ENCODE data around the gene ZFAND2A.
"Not testable (repeated sequence)": the region's sequence is repeated elsewhere in the genome, so short reads cannot be mapped to it uniquely, and the experiment has no call there.

The ZFAND2A gene

GRCh38 chr7:1174881-1175596 is 15.0 kb upstream of the ZFAND2A start:
- FAIRE-seq: no peak

- FAIRE-seq: no peak
Observed at GRCh38 chr7:1174002-1174401, 14.0 kb upstream of the ZFAND2A start.

DNA sequence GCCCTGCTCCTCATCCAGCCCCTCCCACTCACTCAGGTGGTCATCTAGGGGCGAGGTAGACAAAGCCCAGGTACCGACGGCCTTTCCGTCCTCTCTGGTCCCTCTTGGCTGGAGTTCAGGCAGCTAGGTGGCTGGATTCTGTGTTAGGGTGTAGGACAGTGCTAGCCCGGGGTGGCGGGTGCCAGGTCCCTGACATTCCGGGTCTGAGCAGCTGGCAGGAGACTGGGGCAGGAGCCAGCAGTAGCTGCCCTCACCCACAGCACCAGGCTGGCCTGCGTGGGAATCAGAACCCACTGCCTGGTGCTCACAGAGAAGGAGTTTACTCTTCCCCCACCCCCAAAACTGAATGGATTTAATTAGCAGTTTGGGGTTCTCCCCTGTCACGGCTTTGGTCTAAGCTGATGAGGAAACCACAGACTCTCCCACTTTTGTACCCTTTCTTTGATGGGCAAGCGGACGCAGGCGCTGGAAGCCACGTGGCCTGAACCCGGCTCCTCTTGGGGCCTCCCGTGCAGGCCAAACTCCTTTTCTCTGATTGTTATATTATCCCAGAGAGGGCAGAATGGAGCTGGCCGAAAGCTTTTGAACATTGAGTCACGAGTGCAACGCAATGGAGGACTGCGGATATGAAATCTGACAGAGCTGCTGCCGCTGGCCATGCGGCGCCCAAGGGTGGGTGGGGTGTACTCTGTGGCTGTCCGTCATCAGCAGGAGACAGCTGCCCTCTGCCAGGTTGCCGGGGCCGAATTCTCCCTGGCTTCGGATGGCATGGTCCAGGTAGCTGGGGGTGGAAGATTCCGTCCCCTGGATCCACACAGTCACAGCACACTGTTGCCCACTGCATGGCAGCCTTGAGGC is 12.9 kb upstream of the ZFAND2A start:
- no peak for FAIRE-seq

- not testable (repeated sequence) for FAIRE-seq
Observed at GRCh38 chr7:1171516-1171915, 11.5 kb upstream of the ZFAND2A start.

DNA sequence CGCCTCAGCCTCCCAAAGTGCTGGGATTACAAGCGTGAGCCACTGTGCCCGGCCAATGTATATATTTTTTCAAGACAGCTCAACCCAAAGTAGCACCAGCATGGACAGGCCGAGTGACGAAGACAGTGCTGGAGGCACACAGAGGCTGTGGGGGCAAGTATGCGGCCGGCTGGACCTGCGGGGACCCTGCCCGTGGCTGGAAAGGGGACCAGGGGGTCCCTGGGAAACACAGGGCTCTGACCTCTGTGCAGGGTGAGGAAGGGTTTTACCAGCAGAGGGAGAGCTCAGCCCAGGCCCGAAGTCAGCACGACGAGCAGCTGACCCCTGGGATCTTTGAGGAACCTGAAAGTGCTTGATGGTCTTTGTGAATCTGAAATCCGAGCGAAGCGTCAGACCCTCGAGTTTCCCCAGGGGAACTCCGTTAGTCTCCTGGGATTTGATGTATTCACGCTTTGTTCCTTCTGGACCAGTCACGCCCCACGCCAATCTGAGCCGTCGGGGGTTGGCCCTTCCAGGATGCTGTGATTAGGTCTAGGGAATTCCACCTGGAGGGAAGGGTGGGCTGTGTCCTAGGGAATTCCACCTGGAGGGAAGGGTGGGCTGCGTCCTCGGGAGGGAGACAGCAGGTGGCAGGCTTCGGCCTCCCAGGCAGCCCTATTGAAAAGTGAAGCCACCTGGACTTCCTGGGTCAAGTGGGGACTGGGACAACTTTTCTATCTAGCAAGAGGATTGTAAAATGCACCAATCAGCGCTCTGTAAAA is 10.9 kb upstream of the ZFAND2A start:
- FAIRE-seq: no peak

DNA sequence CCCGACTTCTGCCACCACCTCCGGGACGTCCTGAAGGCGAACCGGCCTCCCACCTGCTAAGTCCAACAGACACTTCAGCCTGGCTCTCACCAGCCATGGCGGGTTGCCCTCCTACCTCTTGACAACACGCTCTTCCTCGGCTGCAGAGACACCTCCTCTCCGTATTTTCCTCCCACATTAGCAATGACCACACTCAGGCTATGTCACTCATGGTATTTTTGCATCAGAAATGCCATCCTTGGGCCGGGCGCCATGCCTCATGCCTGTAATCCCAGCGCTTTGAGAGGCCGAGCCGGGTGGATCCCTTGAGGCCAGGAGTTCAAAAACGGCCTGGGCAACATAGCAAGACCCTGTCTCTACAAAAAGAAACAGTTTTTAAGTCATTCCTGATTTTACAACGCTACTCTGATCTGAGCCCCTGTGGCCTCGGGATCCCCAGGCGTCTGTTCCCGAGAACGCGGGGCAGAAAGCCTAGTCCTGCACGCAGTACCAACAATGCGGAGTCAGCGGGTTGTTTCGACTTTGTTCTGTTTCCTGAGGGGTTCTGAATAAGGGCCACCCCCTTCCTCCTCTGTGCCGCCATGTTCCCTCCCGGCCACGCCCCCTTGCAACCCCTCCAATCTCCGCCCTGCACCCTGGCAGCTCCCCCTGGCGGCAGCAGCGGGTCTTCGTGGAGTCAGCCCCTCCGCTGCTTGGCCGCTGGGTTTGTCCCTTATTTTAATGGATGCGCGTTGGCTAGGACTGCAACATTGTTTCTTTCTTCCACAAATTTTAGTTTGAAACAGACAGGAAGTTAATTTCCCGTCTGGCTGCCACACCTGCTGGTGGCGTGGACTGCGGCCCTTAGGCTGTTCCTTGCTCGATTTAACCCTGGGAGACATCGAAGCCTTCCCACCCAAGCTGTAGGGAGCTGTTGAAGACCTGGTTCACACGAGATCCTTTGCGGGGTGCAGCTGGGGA is 9.7 kb upstream of the ZFAND2A start:
- FAIRE-seq: no peak

DNA sequence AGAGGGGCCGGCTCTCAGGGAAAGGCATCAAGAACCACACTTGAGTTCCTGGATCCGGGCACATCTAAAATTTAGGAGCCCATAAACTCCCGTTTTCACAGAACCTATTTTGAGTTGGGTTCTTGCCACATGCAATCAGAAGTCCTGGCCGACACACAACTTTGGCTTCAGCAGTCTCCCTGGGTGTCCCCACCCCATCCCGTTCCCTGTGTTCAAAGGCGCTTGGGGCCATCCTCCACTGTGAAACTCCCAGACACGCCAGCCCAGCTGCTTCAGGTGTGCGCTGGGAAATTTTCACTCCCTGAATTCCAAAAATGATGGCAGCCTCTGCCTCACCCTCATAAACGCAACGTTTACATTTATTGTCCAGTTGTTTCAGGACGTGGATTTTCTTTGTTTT is 8.4 kb upstream of the ZFAND2A start:
- FAIRE-seq: no peak

DNA sequence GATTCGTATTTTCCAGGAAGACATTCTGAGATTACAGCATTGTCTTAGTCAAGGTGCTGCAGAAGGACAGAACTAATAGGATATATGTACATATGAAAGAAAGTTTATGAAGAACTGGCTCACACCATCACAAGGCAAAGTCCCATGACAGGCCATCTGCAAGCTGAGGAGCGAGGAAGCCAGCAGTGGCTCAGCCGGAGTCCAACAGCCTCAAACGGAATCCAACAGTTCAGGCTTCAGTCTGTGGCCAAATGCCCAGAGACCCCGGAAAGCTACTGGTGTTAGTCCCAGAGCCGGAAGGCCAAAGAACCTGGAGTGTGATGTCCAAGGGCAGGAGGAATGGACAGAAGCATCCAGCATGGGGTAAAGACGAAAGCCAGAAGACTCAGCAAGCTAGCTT is 4.4 kb upstream of the ZFAND2A start:
- no peak for FAIRE-seq

GRCh38 chr7:1163121-1163520 is 3.1 kb upstream of the ZFAND2A start:
- no peak for FAIRE-seq

- no peak for FAIRE-seq
Observed at GRCh38 chr7:1160670-1161021, 650 bp upstream of the ZFAND2A start.

DNA sequence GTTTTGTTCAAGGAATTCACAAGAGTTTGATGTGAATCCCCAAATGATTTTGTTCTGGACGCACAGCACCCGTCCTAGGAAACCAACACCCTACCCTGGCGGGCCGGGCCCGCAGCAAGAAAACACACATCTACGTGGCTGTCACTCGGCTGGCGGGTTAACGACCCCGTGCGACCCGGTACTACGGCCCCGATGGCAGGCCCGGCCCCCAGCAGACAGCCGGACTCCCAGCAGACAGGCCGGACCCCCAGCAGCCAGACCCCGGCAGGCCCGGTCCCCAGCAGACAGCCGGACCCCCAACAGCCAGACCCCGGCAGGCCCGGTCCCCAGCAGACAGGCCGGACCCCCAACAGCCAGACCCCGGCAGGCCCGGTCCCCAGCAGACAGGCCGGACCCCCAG is 765 bp downstream of the ZFAND2A start:
- FAIRE-seq: not testable (repeated sequence)

DNA sequence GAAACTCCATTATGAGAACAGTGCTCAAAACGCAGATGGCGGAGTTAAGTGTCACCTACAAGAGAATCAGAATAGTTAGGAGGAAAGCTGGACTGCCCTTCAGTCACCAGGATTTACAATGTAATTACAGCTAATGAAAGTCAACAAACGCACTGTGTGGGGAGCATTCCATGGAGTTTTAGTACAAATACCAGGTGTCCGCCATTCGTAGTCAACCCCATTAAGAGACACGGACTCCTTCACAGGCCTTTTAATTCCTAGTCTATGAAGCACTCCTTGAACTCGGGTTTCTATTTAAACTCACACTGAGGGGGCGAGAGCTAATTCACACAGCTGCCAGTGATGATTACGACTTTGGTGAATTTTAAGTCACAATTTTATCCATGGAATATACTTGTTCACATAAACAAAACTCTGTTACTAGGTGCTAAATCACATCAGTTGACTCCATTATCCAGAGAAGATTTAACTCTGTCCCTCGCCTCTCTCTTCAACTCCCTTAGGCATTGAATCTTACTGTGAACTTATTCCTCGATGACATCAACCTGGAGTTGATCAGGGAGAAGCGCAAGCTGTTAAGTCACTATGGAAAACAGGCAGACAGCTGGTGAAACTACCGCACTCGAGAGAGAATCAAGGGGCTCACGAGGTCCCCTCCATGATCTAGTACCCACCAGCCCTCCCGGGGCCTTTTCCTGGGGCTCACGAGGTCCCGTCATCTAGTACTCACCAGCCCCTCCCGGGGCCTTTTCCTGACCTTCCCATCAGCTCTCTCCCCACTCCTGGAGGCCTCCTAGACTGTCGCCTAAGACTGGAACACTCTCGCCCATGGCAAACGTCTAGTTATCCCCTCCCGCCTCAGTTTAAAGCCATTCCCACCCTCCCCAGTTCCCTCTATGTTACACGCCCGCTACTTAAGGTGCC is 1.5 kb downstream of the ZFAND2A start:
- FAIRE-seq: no peak

- FAIRE-seq: no peak
Observed at GRCh38 chr7:1156782-1157535, 3.0 kb downstream of the ZFAND2A start.

GRCh38 chr7:1155818-1156781 is 3.9 kb downstream of the ZFAND2A start:
- not testable (repeated sequence) for FAIRE-seq

DNA sequence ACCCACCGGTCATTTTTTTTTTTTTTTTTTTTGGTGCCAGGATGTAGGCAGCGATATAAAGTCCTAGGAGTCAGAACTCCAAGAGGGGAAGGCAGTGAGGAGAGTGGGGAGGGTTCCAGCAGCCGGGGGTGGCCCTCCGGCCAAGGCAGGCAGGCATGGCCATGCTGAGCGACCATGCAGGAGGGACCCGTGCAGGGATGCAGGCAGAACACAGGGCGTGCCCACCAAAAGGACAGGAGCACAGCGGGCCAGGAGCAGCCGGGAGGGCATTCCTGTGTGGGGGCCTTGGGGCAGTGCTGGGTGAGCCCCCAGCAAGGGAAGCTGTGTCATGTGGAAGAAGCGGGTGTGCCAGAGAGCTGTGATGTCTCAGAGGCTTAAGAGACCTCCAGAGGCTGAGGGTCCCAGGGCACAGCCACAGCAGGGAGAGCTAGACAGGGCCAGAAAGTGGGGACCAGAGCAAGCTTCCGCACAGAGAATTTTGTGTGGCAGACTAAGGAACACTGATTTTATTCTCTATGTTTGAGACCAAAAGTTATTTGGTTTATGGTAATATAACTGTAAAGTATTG is 5.7 kb downstream of the ZFAND2A start:
- no peak for FAIRE-seq

- FAIRE-seq: no peak
Observed at GRCh38 chr7:1152492-1152891, 7.5 kb downstream of the ZFAND2A start.

GRCh38 chr7:1151653-1152425 is 8.2 kb downstream of the ZFAND2A start:
- no peak for FAIRE-seq

GRCh38 chr7:1151156-1151555 is 8.8 kb downstream of the ZFAND2A start:
- FAIRE-seq: no peak

Data from colon (tissue), 2 donors.